ENCODE measurements around the gene OASL. TPM values are rescaled to one million over a fixed set of nuclear protein-coding genes. Genes with fewer than 3 reads are reported as not detected.

The OASL gene
- polyA plus RNA-seq, 1 donor from 2014 or later = 0.78 TPM

GRCh38 chr12:120994059-120994458 is 45.0 kb downstream of the OASL start:
- Mint-ChIP-seq H3K36me3 (no peaks in the 10 kb centered on the region), H3K9me3 (no peaks in the 10 kb centered on the region), H3K4me1 (peaks cover 0 to 1% (median 0%) of the 10 kb centered on the region in 3 donors), H3K27ac (peak overlapping the region in 1 of 3 donors; percentile 33), H3K27me3 (peaks cover 6% of the 10 kb centered on the region), H3K4me3 (no peak overlapping the region)

- Mint-ChIP-seq H3K27me3 (peaks cover 6% of the 10 kb centered on the region), H3K4me1 (peaks cover 0 to 1% (median 0%) of the 10 kb centered on the region in 3 donors), H3K9me3 (no peaks in the 10 kb centered on the region), H3K27ac (peak overlapping the region in 1 of 3 donors; percentile 33), H3K4me3 (no peak overlapping the region), H3K36me3 (no peaks in the 10 kb centered on the region)
Observed at GRCh38 chr12:120993496-120993895, 45.5 kb downstream of the OASL start.

GRCh38 chr12:120992989-120993388 is 46.1 kb downstream of the OASL start:
- H3K27me3 Mint-ChIP-seq = peaks cover 6% of the 10 kb centered on the region
- H3K27ac Mint-ChIP-seq = no peak overlapping the region
- H3K4me1 Mint-ChIP-seq = peaks cover 0 to 1% (median 0%) of the 10 kb centered on the region in 3 donors
- H3K9me3 Mint-ChIP-seq = peaks cover 0 to 2% (median 0%) of the 10 kb centered on the region in 3 donors
- H3K36me3 Mint-ChIP-seq = no peaks in the 10 kb centered on the region
- no peak overlapping the region for H3K4me3 Mint-ChIP-seq

DNA sequence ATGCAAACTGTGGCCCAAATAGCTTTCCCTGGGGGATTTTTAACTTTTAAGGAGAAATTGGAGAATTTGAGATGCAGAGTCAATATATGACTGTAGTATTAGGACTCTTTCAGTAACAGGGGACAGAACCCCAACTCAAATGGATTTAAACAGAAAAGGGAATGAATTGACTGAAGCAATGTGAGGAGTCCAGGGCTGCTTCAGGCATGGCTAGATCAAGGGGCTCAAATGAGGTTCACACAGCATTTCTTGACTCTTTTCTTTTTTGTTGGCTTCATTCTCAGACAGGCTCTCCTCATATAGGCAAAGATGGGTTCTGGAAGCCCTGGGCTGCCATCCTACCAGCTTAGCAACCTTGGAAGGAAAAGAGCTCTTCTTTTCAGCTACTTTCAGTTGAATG is 47.1 kb downstream of the OASL start:
- Mint-ChIP-seq H3K9me3 (peaks cover 0 to 2% (median 0%) of the 10 kb centered on the region in 3 donors), H3K4me3 (no peak overlapping the region), H3K36me3 (no peaks in the 10 kb centered on the region), H3K4me1 (peaks cover 0 to 1% (median 0%) of the 10 kb centered on the region in 3 donors), H3K27me3 (peaks cover 6% of the 10 kb centered on the region), H3K27ac (no peak overlapping the region)

DNA sequence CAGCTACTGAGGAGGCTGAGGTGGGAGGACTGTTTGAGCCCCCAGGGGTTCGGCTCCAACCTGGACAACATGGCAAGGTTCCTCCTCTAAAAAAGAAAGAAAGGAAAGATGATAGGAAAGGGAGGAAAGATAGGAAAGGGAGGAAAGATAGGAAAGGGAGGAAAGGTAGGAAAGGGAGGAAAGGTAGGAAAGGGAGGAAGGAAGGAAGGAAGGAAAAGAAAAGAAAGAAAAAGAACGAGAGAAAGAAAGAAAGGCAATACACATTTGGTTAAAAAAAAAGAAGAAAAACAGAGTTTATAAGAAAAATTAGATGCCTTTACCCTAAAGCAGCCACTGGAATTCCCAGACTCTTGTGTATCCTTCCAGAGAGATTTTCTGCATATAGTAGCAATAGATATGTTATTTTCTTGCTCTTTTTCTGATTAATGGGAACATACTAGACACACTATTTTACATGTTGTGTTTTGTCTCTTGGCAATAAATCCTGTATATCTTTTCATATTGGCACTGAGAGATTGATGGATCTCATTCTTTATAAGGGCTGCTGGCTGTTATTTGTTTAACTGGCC is 48.5 kb downstream of the OASL start:
- Mint-ChIP-seq H3K9me3 (peaks cover 0 to 2% (median 0%) of the 10 kb centered on the region in 3 donors), H3K27me3 (peaks cover 4% of the 10 kb centered on the region), H3K4me1 (no peaks in the 10 kb centered on the region), H3K36me3 (no peaks in the 10 kb centered on the region), H3K4me3 (no peak overlapping the region), H3K27ac (no peak overlapping the region)

GRCh38 chr12:120989687-120990086 is 49.4 kb downstream of the OASL start:
- Mint-ChIP-seq H3K27ac (no peak overlapping the region), H3K4me3 (no peak overlapping the region), H3K9me3 (peaks cover 0 to 2% (median 0%) of the 10 kb centered on the region in 3 donors), H3K36me3 (no peaks in the 10 kb centered on the region), H3K27me3 (peaks cover 4% of the 10 kb centered on the region), H3K4me1 (no peaks in the 10 kb centered on the region)

GRCh38 chr12:120988658-120989057 is 50.4 kb downstream of the OASL start:
- Mint-ChIP-seq H3K9me3 (peaks cover 0 to 2% (median 0%) of the 10 kb centered on the region in 3 donors), H3K4me3 (no peak overlapping the region), H3K36me3 (no peaks in the 10 kb centered on the region), H3K4me1 (no peaks in the 10 kb centered on the region), H3K27me3 (peaks cover 4% of the 10 kb centered on the region), H3K27ac (no peak overlapping the region)

DNA sequence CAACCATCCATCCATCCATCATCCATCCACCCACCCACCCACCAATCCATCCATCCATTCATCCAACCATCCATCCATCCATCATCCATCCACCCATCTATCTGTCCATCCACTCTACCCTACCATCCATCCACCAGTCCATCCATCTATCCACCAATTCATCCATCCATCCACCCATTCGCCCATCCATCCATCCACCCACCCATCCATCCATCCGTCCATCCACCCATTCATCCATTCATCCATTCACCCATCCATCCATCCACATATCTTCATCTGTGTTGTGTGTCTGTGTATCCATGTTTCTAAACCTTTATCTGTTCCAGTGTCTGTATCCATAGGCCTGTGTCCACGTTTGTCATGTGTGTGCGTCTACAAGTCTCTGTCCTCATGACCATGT is 50.8 kb downstream of the OASL start:
- no peaks in the 10 kb centered on the region for H3K4me1 Mint-ChIP-seq
- H3K9me3 Mint-ChIP-seq = peaks cover 0 to 2% (median 0%) of the 10 kb centered on the region in 3 donors
- peaks cover 4% of the 10 kb centered on the region for H3K27me3 Mint-ChIP-seq
- no peak overlapping the region for H3K4me3 Mint-ChIP-seq
- H3K27ac Mint-ChIP-seq = no peak overlapping the region
- H3K36me3 Mint-ChIP-seq = no peaks in the 10 kb centered on the region

DNA sequence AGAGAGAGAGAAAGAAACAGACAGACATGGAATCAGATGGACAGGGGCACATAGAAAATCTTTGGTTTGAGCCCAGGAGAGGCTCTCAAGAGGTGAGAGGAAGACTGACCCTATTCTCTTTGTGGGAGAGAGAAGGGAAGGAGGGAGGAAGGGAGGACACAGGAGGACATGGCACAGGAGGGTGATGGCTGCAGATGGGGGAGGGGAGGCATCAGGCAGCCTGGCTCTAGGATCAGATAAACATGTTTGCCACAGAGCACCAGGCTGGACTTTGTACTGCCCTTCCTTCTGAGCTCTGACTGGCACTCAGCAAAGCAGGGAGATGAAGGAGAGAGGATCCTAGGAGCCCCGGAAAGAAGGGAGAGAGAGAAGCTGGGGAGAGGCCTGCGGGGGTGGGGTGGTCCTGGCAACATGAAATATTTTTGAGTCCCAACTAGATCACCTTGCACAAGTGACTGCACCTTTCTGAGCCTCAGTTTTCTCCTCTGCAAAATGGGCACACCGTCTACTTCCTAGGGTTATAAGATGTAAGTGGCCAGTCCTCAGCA is 54.6 kb downstream of the OASL start:
- peaks cover 0 to 2% (median 0%) of the 10 kb centered on the region in 3 donors for H3K9me3 Mint-ChIP-seq
- no peak overlapping the region for H3K4me3 Mint-ChIP-seq
- H3K27ac Mint-ChIP-seq = no peak overlapping the region
- no peaks in the 10 kb centered on the region for H3K36me3 Mint-ChIP-seq
- H3K4me1 Mint-ChIP-seq = no peaks in the 10 kb centered on the region
- peaks cover 1% of the 10 kb centered on the region for H3K27me3 Mint-ChIP-seq

DNA sequence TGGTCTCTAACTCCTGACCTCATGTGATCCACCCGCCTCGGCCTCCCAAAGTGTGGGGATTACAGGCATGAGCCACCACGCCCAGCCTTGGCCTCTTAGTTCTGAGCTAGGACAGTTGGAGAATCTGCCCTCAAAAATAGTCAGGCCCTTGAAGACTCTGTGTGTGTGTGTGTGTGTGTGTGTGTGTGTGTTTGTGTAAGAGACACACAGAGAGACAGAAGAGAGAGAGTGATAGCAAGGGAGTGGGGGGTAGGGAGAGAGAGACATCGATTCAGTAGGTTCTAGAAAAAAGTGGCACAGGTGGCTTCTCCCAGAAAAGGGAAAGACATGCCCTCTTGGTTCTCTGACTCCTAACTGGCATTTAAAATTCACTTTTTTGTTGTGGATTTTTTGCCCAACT is 55.3 kb downstream of the OASL start:
- Mint-ChIP-seq H3K27ac (no peak overlapping the region), H3K27me3 (peaks cover 1% of the 10 kb centered on the region), H3K9me3 (peaks cover 0 to 2% (median 0%) of the 10 kb centered on the region in 3 donors), H3K4me1 (no peaks in the 10 kb centered on the region), H3K4me3 (no peak overlapping the region), H3K36me3 (no peaks in the 10 kb centered on the region)

GRCh38 chr12:120982659-120983058 is 56.4 kb downstream of the OASL start:
- H3K36me3 Mint-ChIP-seq = no peaks in the 10 kb centered on the region
- no peak overlapping the region for H3K4me3 Mint-ChIP-seq
- H3K9me3 Mint-ChIP-seq = no peaks in the 10 kb centered on the region
- H3K27ac Mint-ChIP-seq = no peak overlapping the region
- H3K27me3 Mint-ChIP-seq = peaks cover 1% of the 10 kb centered on the region
- H3K4me1 Mint-ChIP-seq = no peaks in the 10 kb centered on the region

- Mint-ChIP-seq H3K27me3 (peaks cover 1% of the 10 kb centered on the region), H3K36me3 (no peaks in the 10 kb centered on the region), H3K27ac (no peak overlapping the region), H3K9me3 (peaks cover 0 to 2% (median 0%) of the 10 kb centered on the region in 3 donors), H3K4me1 (no peaks in the 10 kb centered on the region), H3K4me3 (no peak overlapping the region)
Observed at GRCh38 chr12:120981407-120981941, 57.6 kb downstream of the OASL start.

GRCh38 chr12:120980800-120981368 is 58.2 kb downstream of the OASL start:
- no peaks in the 10 kb centered on the region for H3K4me1 Mint-ChIP-seq
- H3K27me3 Mint-ChIP-seq = peaks cover 1% of the 10 kb centered on the region
- H3K36me3 Mint-ChIP-seq = no peaks in the 10 kb centered on the region
- H3K9me3 Mint-ChIP-seq = peaks cover 0 to 2% (median 0%) of the 10 kb centered on the region in 3 donors
- H3K27ac Mint-ChIP-seq = no peak overlapping the region
- H3K4me3 Mint-ChIP-seq = no peak overlapping the region

DNA sequence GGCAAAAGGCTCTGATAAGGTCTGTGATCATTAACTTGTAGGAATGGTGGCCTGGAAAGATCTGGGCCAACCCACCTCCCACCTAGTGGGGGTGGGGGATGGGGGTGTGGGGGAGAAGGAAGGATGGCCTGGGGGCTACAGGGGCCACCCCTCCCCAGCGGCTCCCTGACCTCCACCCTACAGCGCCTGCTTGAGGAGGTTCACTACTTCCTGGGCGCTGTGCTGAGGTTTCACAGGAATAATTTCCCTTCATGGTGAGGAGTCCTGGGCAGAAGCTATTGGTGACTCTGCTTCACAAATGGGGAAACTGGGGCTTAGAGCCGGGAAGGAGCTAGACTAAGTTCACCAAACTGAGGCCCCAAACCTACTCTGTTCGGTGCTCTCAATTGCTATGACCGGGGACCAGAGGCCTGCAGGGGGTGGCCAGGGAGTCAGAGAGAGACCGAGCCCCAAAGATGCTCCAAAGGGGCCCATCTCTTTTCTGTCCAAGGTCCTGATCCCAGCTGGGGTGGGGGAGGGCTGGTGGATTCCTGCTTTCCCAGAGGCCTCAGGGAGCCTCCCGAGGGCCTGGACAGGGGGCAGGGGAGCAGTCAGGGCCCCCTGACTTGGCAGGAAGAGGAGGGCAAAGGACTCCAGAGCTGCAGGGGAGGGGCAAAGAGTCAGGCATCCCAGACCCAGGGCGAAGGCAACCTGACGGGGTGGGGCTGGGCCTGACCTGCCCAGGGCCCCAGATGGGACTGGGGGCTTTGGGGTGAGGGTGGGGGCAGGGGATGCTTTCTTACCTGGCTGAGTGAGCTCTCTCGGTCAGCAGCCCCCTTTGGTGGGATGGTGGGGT is 59.0 kb downstream of the OASL start:
- Mint-ChIP-seq H3K27me3 (peaks cover 1% of the 10 kb centered on the region), H3K36me3 (no peaks in the 10 kb centered on the region), H3K4me1 (no peaks in the 10 kb centered on the region), H3K9me3 (peaks cover 0 to 2% (median 0%) of the 10 kb centered on the region in 3 donors), H3K4me3 (no peak overlapping the region), H3K27ac (no peak overlapping the region)
